LHCN-M2 (cell line): ENCODE measurements around the gene TNFAIP8L1. TPM values are rescaled to one million over a fixed set of nuclear protein-coding genes. Genes with fewer than 3 reads are reported as not detected.
"Not testable (repeated sequence)": the region's sequence is repeated elsewhere in the genome, so short reads cannot be mapped to it uniquely, and the experiment has no call there.

ENCODE experiments used
- DNase-seq: peaks from one replicate; pipeline ENCODE4 v3.0.0-alpha.2; 2012; ENCODE audit warnings: low read depth
- total RNA-seq: library from RNA; depleted of rRNA; stranded (reverse); fragments of >200 nt; gene quantifications from 2 replicates; pipeline ENCODE4 v1.2.3, GENCODE V29; 2014

The TNFAIP8L1 gene
- total RNA-seq, 1 experiment from 2014 or later: 11.4 TPM

- no peak for DNase-seq
Observed at GRCh38 chr19:4678881-4679790, 39.8 kb downstream of the TNFAIP8L1 start.

- not testable (repeated sequence) for DNase-seq
Observed at GRCh38 chr19:4680021-4680420, 40.7 kb downstream of the TNFAIP8L1 start.

- no peak for DNase-seq
Observed at GRCh38 chr19:4682417-4683200, 43.3 kb downstream of the TNFAIP8L1 start.

GRCh38 chr19:4684312-4685095, 45.2 kb downstream of the TNFAIP8L1 start:
- no peak for DNase-seq

- no peak for DNase-seq
Observed at GRCh38 chr19:4686700-4687099, 47.4 kb downstream of the TNFAIP8L1 start.

GRCh38 chr19:4687396-4687795, 48.1 kb downstream of the TNFAIP8L1 start:
- no peak for DNase-seq

GRCh38 chr19:4688587-4688986, 49.3 kb downstream of the TNFAIP8L1 start:
- no peak for DNase-seq

GRCh38 chr19:4689403-4689802, 50.1 kb downstream of the TNFAIP8L1 start:
- DNase-seq: no peak

- DNase-seq: no peak
Observed at GRCh38 chr19:4690361-4690760, 51.0 kb downstream of the TNFAIP8L1 start.

GRCh38 chr19:4691373-4691772, 52.1 kb downstream of the TNFAIP8L1 start:
- no peak for DNase-seq

GRCh38 chr19:4692251-4693077, 53.1 kb downstream of the TNFAIP8L1 start:
- peak; percentile 44 for DNase-seq

- DNase-seq: no peak
Observed at GRCh38 chr19:4693078-4693350, 53.7 kb downstream of the TNFAIP8L1 start.

- DNase-seq: no peak
Observed at GRCh38 chr19:4693471-4694121, 54.3 kb downstream of the TNFAIP8L1 start.

GRCh38 chr19:4694211-4694987, 55.1 kb downstream of the TNFAIP8L1 start:
- peak; percentile 100 for DNase-seq

GRCh38 chr19:4695224-4695731, 56.0 kb downstream of the TNFAIP8L1 start:
- no peak for DNase-seq

GRCh38 chr19:4697304-4697703, 58.0 kb downstream of the TNFAIP8L1 start:
- DNase-seq: no peak

- DNase-seq: no peak
Observed at GRCh38 chr19:4699826-4700692, 60.7 kb downstream of the TNFAIP8L1 start.

GRCh38 chr19:4700693-4700970, 61.3 kb downstream of the TNFAIP8L1 start:
- no peak for DNase-seq

GRCh38 chr19:4701557-4701956, 62.2 kb downstream of the TNFAIP8L1 start:
- no peak for DNase-seq
